ENCODE results near the gene FAM120A. TPM values are rescaled to one million over a fixed set of nuclear protein-coding genes. Genes with fewer than 3 reads are reported as not detected.

The FAM120A gene
- total RNA-seq, 4 donors from 2014 or later: 44.4 to 94.7 (median 72.3) TPM

DNA sequence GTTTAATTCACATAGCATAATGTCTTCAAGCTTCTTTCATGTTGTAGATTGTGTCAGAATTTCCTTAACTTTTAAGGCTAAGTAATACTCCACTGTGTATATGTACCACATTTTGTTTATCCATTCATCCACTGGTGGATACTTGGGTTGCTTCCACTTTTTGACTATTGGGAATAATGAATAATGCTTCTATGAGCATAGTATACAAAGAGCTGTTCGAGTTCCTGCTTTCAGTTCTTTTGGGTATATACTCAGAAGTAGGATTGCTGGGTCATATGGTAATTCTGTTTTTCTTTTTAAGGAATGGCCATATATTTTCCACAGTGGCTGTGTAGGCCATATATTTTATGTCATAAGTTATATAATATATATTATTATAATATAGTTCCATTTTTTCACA is 5.5 kb downstream of the FAM120A start:
- no peaks in the 10 kb centered on the region for H3K9me3 ChIP-seq
- no peak for DNase-seq
- H3K4me3 ChIP-seq: no peak overlapping the region
- H3K4me1 ChIP-seq: peaks cover 65 to 79% of the 10 kb centered on the region in 2 donors
- no peak for TF ChIP-seq POLR2A (IDR thresholded peaks at IDR 0.05)
- TF ChIP-seq, protein P1, sequence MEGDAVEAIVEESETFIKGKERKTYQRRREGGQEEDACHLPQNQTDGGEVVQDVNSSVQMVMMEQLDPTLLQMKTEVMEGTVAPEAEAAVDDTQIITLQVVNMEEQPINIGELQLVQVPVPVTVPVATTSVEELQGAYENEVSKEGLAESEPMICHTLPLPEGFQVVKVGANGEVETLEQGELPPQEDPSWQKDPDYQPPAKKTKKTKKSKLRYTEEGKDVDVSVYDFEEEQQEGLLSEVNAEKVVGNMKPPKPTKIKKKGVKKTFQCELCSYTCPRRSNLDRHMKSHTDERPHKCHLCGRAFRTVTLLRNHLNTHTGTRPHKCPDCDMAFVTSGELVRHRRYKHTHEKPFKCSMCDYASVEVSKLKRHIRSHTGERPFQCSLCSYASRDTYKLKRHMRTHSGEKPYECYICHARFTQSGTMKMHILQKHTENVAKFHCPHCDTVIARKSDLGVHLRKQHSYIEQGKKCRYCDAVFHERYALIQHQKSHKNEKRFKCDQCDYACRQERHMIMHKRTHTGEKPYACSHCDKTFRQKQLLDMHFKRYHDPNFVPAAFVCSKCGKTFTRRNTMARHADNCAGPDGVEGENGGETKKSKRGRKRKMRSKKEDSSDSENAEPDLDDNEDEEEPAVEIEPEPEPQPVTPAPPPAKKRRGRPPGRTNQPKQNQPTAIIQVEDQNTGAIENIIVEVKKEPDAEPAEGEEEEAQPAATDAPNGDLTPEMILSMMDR (IDR thresholded peaks at IDR 0.05 in 4 of 5, conservative IDR thresholded peaks at IDR 0.05 in 1 of 5): no peak
- no peaks in the 10 kb centered on the region for H3K36me3 ChIP-seq
- ATAC-seq: no peak
- H3K27ac ChIP-seq: peak overlapping the region in 2 of 4 donors; percentile 96 to 99
- intact Hi-C loops (cut with DNase I; ENCODE audit: low total_unique reads): no loop called here
- no peaks in the 10 kb centered on the region for H3K27me3 ChIP-seq
- in situ Hi-C loops (cut with MboI; ENCODE audit: low sequenced_read_pairs in 4 of 4): loop anchor here (5.0 to 25.0 kb wide), 4 partner anchors 105 to 345 kb away; no protein-coding TSS in a partner anchor

DNA sequence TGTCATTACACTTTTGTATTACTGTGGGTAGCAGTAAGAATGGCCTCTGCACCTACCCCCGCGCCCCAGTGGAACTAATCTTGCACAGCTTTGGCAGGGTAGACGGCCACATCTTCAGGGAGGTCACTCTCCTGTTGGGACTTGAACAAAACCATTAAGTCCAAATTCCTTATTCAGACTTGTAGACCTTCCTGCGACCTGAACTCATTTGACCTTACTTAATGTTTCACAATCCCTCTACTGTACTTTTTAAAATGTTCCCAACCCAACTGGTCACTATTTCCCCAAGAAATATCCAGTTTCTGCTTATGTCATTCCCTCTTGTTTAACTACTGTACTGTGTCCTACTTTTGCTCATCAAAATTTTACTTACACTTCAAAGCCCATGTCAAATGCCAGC is 7.2 kb downstream of the FAM120A start:
- in situ Hi-C loops (cut with MboI; ENCODE audit: low sequenced_read_pairs in 4 of 4) (loop anchor here (5.0 to 25.0 kb wide), 4 partner anchors 104 to 346 kb away; no protein-coding TSS in a partner anchor), intact Hi-C loops (cut with DNase I; ENCODE audit: low total_unique reads) (no loop called here)
- no peak for TF ChIP-seq POLR2A (IDR thresholded peaks at IDR 0.05)
- TF ChIP-seq, protein P1 (IDR thresholded peaks at IDR 0.05 in 4 of 5, conservative IDR thresholded peaks at IDR 0.05 in 1 of 5): no peak
- H3K36me3 ChIP-seq: no peaks in the 10 kb centered on the region
- H3K9me3 ChIP-seq: no peaks in the 10 kb centered on the region
- ATAC-seq: peak in 1 of 2 donors; percentile 31
- H3K4me1 ChIP-seq: peaks cover 73 to 82% of the 10 kb centered on the region in 2 donors
- peak overlapping the region in 3 of 4 donors; percentile 39 to 44 (median 41) for H3K27ac ChIP-seq
- no peak for DNase-seq
- no peak overlapping the region for H3K4me3 ChIP-seq
- H3K27me3 ChIP-seq: no peaks in the 10 kb centered on the region

DNA sequence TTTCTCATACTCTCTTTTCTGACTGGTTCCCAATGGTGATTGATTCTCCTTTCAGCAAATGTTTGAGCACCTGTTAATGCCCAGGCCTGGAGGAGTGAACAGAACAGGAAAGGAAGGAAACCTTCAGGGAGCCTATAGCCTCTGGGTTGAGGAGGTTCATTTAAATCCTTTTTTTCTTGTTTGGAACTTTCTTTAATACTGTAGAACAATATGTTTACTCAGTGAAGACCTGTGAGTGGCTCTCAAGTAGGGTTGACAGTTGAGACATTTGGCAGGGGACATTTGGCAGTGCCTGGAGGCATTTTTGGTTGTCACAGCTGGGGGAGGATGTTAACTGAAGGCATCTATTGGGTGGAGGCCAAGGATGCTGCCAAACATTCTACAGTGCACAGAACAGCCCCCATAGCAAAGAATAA is 8.0 kb downstream of the FAM120A start:
- Histone ChIP-seq H3K27ac (peak overlapping the region in 3 of 4 donors; percentile 39 to 44 (median 41)), H3K9me3 (no peaks in the 10 kb centered on the region), H3K4me1 (peaks cover 72 to 76% of the 10 kb centered on the region in 2 donors), H3K36me3 (no peaks in the 10 kb centered on the region), H3K27me3 (no peaks in the 10 kb centered on the region), H3K4me3 (no peak overlapping the region)
- ATAC-seq: no peak
- DNase-seq: no peak
- in situ Hi-C loops (cut with MboI; ENCODE audit: low sequenced_read_pairs in 4 of 4): loop anchor here (5.0 to 25.0 kb wide), 4 partner anchors 103 to 347 kb away; no protein-coding TSS in a partner anchor
- intact Hi-C loops (cut with DNase I; ENCODE audit: low total_unique reads): no loop called here
- TF ChIP-seq, protein P1 (IDR thresholded peaks at IDR 0.05 in 4 of 5, conservative IDR thresholded peaks at IDR 0.05 in 1 of 5): no peak
- TF ChIP-seq POLR2A (IDR thresholded peaks at IDR 0.05): no peak

DNA sequence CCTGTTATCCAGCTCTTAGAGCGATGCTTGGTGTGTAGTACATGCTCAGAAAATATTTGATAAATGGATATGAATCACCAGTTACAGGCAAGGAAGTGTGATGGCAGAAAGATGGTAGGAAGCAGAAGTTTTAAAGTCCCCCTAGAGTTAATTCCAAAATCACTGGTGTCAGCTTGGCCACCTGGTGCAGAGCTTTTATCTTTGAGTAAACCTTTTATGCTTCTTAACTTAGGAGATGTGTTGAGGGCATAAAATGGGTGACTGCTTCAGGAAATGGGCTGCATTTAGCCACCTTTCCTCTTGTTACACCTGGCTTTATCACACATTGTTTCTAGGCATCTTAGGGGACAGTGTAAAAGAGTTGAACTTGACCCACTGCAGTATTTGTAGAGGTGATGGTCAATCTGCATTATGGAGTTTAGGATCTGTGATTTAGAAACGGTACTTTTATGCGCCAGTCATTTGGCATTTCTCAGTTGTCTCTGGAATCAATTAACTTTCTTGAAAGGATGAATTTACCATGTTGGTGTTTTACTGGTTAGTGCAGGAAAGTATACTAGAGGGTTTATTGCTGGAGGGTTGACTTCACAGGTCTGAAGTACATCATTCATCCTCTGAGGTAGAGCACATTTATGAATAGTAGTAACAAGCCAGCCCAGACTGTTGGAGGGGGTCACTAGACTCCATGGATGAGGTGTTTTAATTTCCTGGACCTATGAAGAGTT is 9.4 kb downstream of the FAM120A start:
- in situ Hi-C loops (cut with MboI; ENCODE audit: low sequenced_read_pairs in 4 of 4) (loop anchor here in 2 of 4 donors (25.0 kb wide), 2 partner anchors 101 to 349 kb away; no protein-coding TSS in a partner anchor), intact Hi-C loops (cut with DNase I; ENCODE audit: low total_unique reads) (no loop called here)
- Histone ChIP-seq H3K4me1 (peaks cover 70 to 71% of the 10 kb centered on the region in 2 donors), H3K27ac (peak overlapping the region in 3 of 4 donors; percentile 33 to 44 (median 41)), H3K4me3 (no peak overlapping the region), H3K36me3 (no peaks in the 10 kb centered on the region), H3K9me3 (no peaks in the 10 kb centered on the region), H3K27me3 (no peaks in the 10 kb centered on the region)
- ATAC-seq (no peak), DNase-seq (no peak)
- no peak for TF ChIP-seq POLR2A (IDR thresholded peaks at IDR 0.05)
- TF ChIP-seq, protein P1 (IDR thresholded peaks at IDR 0.05 in 4 of 5, conservative IDR thresholded peaks at IDR 0.05 in 1 of 5): no peak
